HCT116 (cell line): ENCODE results near the gene RPS29. TPM values are rescaled to one million over a fixed set of nuclear protein-coding genes. Genes with fewer than 3 reads are reported as not detected.

Source experiments
- ATAC-seq: fragments of 200-7000 bp; cut with Tn5 transposase; 2 replicates; pipeline ENCODE4 v1.9.1; 2020; ENCODE audit warnings: mild to moderate bottlenecking, moderate library complexity
- BruUV-seq: library from RNA; stranded (reverse); fragments of 400-500 nt; replicated peaks from 2 replicates; lab custom pipeline; 2021; lab: Mats Ljungman, UMichigan
- CTCF ChIA-PET: fragments of 300-600 bp; sonication (Branson Sonifier 250); formaldehyde crosslinking; loops from one replicate; lab custom pipeline; 2021; ENCODE audit warnings: antibody characterized with exemption; lab: Charles Lee
- POLR2A ChIA-PET: fragments of 300-600, 350-600 bp; sonication (Branson Sonifier 250); formaldehyde crosslinking; loops from one replicate; lab custom pipeline; 2021; ENCODE audit warnings: antibody characterized with exemption; lab: Charles Lee
- RAD21 ChIA-PET, 2 experiments: fragments of 300-600 bp; sonication (Branson Sonifier 250); formaldehyde crosslinking; loops; one replicate each; lab custom pipeline; 2023; ENCODE audit warnings: low total read pairs in 2 of 2; ENCODE audit not compliant: uncharacterized antibody in 2 of 2, unreplicated experiment in 2 of 2, low non-redundant PET in 1 of 2; lab: Charles Lee
- DNase-seq: peaks from one replicate; pipeline ENCODE4 v3.0.0-alpha.2; 2010; ENCODE audit warnings: low read depth, low spot score
- H2AFZ ChIP-seq: fragments of 200-600 bp; shearing (Covaris generic), sonication (generic); 2 replicates; pipeline ENCODE4 v1.6.1; 2017; ENCODE audit warnings: low read depth, mixed run types, mixed read lengths, antibody characterized with exemption, low read length; ENCODE audit not compliant: poor library complexity, severe bottlenecking
- H3K27ac ChIP-seq: 2 replicates; pipeline ENCODE4 v1.5.1; 2012; ENCODE audit warnings: low read depth, low read length
- H3K27me3 ChIP-seq: fragments of 200-600 bp; sonication (generic); 2 replicates; pipeline ENCODE4 v1.6.1; 2016; ENCODE audit warnings: mixed run types, low read length, mixed read lengths; ENCODE audit not compliant: insufficient read depth
- H3K36me3 ChIP-seq, 2 experiments: fragments of 200-500 bp in 1 of 2; fragments of 200-600 bp in 1 of 2; sonication (Bioruptor generic) in 1 of 2; sonication (generic) in 1 of 2; 2 replicates each; pipeline versions ENCODE4 v1.5.1 to v1.6.1; 2014 to 2016; ENCODE audit warnings: low read length in 2 of 2, inconsistent platforms in 1 of 2, mixed read lengths in 1 of 2, mixed run types in 1 of 2; ENCODE audit not compliant: insufficient read depth in 2 of 2, control insufficient read depth in 1 of 2
- H3K4me1 ChIP-seq, 2 experiments: fragments of 200-600 bp in 1 of 2; sonication (generic) in 1 of 2; 2 replicates each; pipeline versions ENCODE4 v1.5.1 to v1.6.1; 2012 to 2017; ENCODE audit warnings: low read length in 2 of 2, inconsistent platforms in 1 of 2, mild to moderate bottlenecking in 1 of 2, mixed read lengths in 1 of 2, mixed run types in 1 of 2, moderate library complexity in 1 of 2; ENCODE audit not compliant: insufficient read depth in 2 of 2, control insufficient read depth in 1 of 2
- H3K4me2 ChIP-seq: fragments of 200-600 bp; sonication (generic); 2 replicates; pipeline ENCODE4 v1.6.1; 2017; ENCODE audit warnings: mixed run types, low read length, mixed read lengths
- H3K4me3 ChIP-seq, 2 experiments: fragments of 200-600 bp in 1 of 2; sonication (generic) in 1 of 2; replicated peaks in 1 of 2; 2 replicates each; pipeline ENCODE4 v1.5.1; 2011 to 2016; ENCODE audit warnings: low read length in 2 of 2, control low read depth in 1 of 2, low read depth in 1 of 2, mild to moderate bottlenecking in 1 of 2, mixed read lengths in 1 of 2, mixed run types in 1 of 2
- H3K79me2 ChIP-seq: fragments of 200-600 bp; sonication (generic); 2 replicates; pipeline ENCODE4 v1.6.1; 2017; ENCODE audit warnings: mild to moderate bottlenecking, mixed run types, low read length, moderate library complexity, mixed read lengths; ENCODE audit not compliant: insufficient read depth
- H3K9ac ChIP-seq: fragments of 200-600 bp; sonication (generic); 2 replicates; pipeline ENCODE4 v1.6.1; 2016; ENCODE audit warnings: low read length, mixed read lengths
- H3K9me2 ChIP-seq: fragments of 200-600 bp; sonication (generic), shearing (Covaris generic); 2 replicates; pipeline ENCODE4 v1.6.1; 2017; ENCODE audit warnings: mixed run types, mild to moderate bottlenecking, moderate library complexity; ENCODE audit not compliant: insufficient read depth
- H3K9me3 ChIP-seq, 2 experiments: fragments of 200-500 bp in 1 of 2; fragments of 200-600 bp in 1 of 2; sonication (Bioruptor generic) in 1 of 2; sonication (generic) in 1 of 2; 2 replicates each; pipeline ENCODE4 v1.6.1; 2014 to 2017; ENCODE audit warnings: low read length in 2 of 2, mixed read lengths in 2 of 2, inconsistent platforms in 1 of 2, low read depth in 1 of 2, mild to moderate bottlenecking in 1 of 2, mixed run types in 1 of 2, moderate library complexity in 1 of 2; ENCODE audit not compliant: control insufficient read depth in 1 of 2, insufficient read depth in 1 of 2
- H4K20me1 ChIP-seq: fragments of 200-600 bp; sonication (generic), shearing (Covaris generic); 2 replicates; pipeline ENCODE4 v1.6.1; 2017; ENCODE audit warnings: mixed run types, mild to moderate bottlenecking, moderate library complexity; ENCODE audit not compliant: insufficient read depth
- ATF3 ChIP-seq: IDR thresholded peaks from 2 replicates; pipeline ENCODE4 v1.6.1; 2012
- CBX3 ChIP-seq: IDR thresholded peaks from 2 replicates; pipeline ENCODE4 v1.6.1; 2012; ENCODE audit warnings: low read depth
- CEBPB ChIP-seq: IDR thresholded peaks from 2 replicates; pipeline ENCODE4 v1.6.1; 2012; ENCODE audit warnings: low read depth
- CTCF ChIP-seq, 3 experiments: fragments of 200-600 bp in 1 of 3; sonication (generic) in 1 of 3; IDR thresholded peaks in 2 of 3; conservative IDR thresholded peaks in 1 of 3; 2 replicates each; pipeline ENCODE4 v1.5.1; 2012 to 2017; ENCODE audit warnings: low read depth in 2 of 3, low read length in 2 of 3, antibody characterized with exemption in 1 of 3, borderline replicate concordance in 1 of 3, control low read depth in 1 of 3, mild to moderate bottlenecking in 1 of 3, mixed read lengths in 1 of 3, mixed run types in 1 of 3, moderate library complexity in 1 of 3; ENCODE audit not compliant: insufficient read depth in 1 of 3
- EGR1 ChIP-seq: IDR thresholded peaks from 2 replicates; pipeline ENCODE4 v1.6.1; 2012; ENCODE audit warnings: low read depth
- EZH2 ChIP-seq: fragments of 200-600 bp; sonication (generic); IDR thresholded peaks from 2 replicates; pipeline ENCODE4 v1.6.1; 2017; ENCODE audit warnings: antibody characterized with exemption, mixed run types
- MAX ChIP-seq: IDR thresholded peaks from 2 replicates; pipeline ENCODE4 v1.6.1; 2012
- POLR2A ChIP-seq: IDR thresholded peaks from 2 replicates; pipeline ENCODE4 v1.7.0; 2011; ENCODE audit warnings: borderline replicate concordance; ENCODE audit not compliant: insufficient read depth, insufficient read length; ENCODE audit errors: extremely low read depth
- POLR2AphosphoS5 ChIP-seq: IDR thresholded peaks from 2 replicates; pipeline ENCODE4 v1.6.1; 2011; ENCODE audit warnings: mild to moderate bottlenecking, low read depth, low read length, moderate library complexity
- RAD21 ChIP-seq: IDR thresholded peaks from 2 replicates; pipeline ENCODE4 v1.6.1; 2012; ENCODE audit warnings: low read depth, mild to moderate bottlenecking
- REST ChIP-seq: IDR thresholded peaks from 2 replicates; pipeline ENCODE4 v1.6.1; 2012; ENCODE audit warnings: low read depth
- SIN3A ChIP-seq: IDR thresholded peaks from 2 replicates; pipeline ENCODE4 v1.6.1; 2012; ENCODE audit warnings: low read depth
- SP1 ChIP-seq: IDR thresholded peaks from 2 replicates; pipeline ENCODE4 v1.6.1; 2012; ENCODE audit warnings: low read depth
- SRF ChIP-seq: IDR thresholded peaks from 2 replicates; pipeline ENCODE4 v1.6.1; 2012; ENCODE audit warnings: low read depth
- TCF7L2 ChIP-seq: IDR thresholded peaks from 2 replicates; pipeline ENCODE4 v1.7.0; 2011; ENCODE audit warnings: borderline replicate concordance, inconsistent platforms; ENCODE audit not compliant: insufficient read depth, insufficient read length; ENCODE audit errors: extremely low read depth
- YY1 ChIP-seq: IDR thresholded peaks from 2 replicates; pipeline ENCODE4 v1.6.1; 2011; ENCODE audit warnings: low read length, low read depth, moderate library complexity, mild to moderate bottlenecking; ENCODE audit not compliant: insufficient replicate concordance; ENCODE audit errors: extremely low read depth
- ZFX ChIP-seq: fragments of 450-650 bp; IDR thresholded peaks from 2 replicates; pipeline ENCODE4 v1.6.1; 2017
- ZNF274 ChIP-seq: fragments of 200-500 bp; sonication (Bioruptor generic); IDR thresholded peaks from 2 replicates; pipeline ENCODE4 v1.6.1; 2014; ENCODE audit warnings: mild to moderate bottlenecking, low read depth, low read length, inconsistent platforms
- intact Hi-C: fragments of 100-400 bp; cut with micrococcal nuclease; formaldehyde crosslinking; loops from 2 replicates; pipeline ENCODE4 v1.10.0; 2022
- total RNA-seq: library from RNA; stranded (reverse); gene quantifications from one replicate; pipeline ENCODE4 v1.2.1, GENCODE V29; 2021; ENCODE audit not compliant: unreplicated experiment

The RPS29 gene
- total RNA-seq, 1 experiment from 2014 or later = 1,825 TPM

- ChIA-PET POLR2A (interaction anchor here (0.6 to 1.6 kb wide), 5 partner anchors 9 to 22 kb away, joined by 4 to 12 read pairs (median 6); partner anchors contain the start of genes MGAT2, RPL36AL and RPS29), CTCF (interaction anchor here (0.7 to 2.2 kb wide), 3 partner anchors 12 to 35 kb away, joined by 3 to 9 read pairs (median 3); partner anchors contain the start of gene RPS29), RAD21 (no interaction called here)
- ATAC-seq (peak; percentile 75), DNase-seq (peak; percentile 69)
- H3K9ac ChIP-seq = peak within 1 kb of the TSS; percentile 100
- BruUV-seq = no TSS peak
- intact Hi-C loops = no loop called here
- H3K36me3 ChIP-seq = peaks cover 0 to 4% of the 10 kb centered on the region in 2 experiments; a peak in 1 of 4 replicates
- peaks cover 26 to 47% of the 10 kb centered on the region in 2 experiments for H3K4me1 ChIP-seq
- 0 out of 2 replicates have a peak, but pooled peaks have one; percentile 30 for TF ChIP-seq CBX3
- TF ChIP-seq CEBPB = no peak
- TF ChIP-seq SRF = no peak
- TF ChIP-seq TCF7L2 = peak; percentile 45
- 0 out of 2 replicates have a peak, but pooled peaks have one; percentile 11 for TF ChIP-seq SP1
- peak; percentile 78; the same call in 1 of the 2 replicates for TF ChIP-seq SIN3A
- no peak for TF ChIP-seq RAD21
- TF ChIP-seq YY1 = peak; percentile 89
- TF ChIP-seq ZFX = peak; percentile 36; the same call in 1 of the 2 replicates
- no peak for TF ChIP-seq ZNF274
- peak; percentile 72; the same call in 1 of the 2 replicates for TF ChIP-seq POLR2AphosphoS5
- TF ChIP-seq REST = no peak
- TF ChIP-seq POLR2A = peak; percentile 62
- no peak for TF ChIP-seq CTCF (IDR thresholded peaks at IDR 0.05 in 2 of 3, conservative IDR thresholded peaks at IDR 0.05 in 1 of 3; ENCODE audit: borderline replicate concordance in 1 of 3, insufficient read depth in 1 of 3, low read depth in 2 of 3, low read length in 2 of 3)
- TF ChIP-seq EZH2 = no peak
- TF ChIP-seq MAX = peak; percentile 83
- no peak for TF ChIP-seq ATF3
- TF ChIP-seq EGR1 = no peak
- peaks cover 56% of the 10 kb centered on the region for H3K79me2 ChIP-seq
- peak within 1 kb of the TSS; percentile 99 for H3K27ac ChIP-seq
- no peaks in the 10 kb centered on the region for H4K20me1 ChIP-seq
- H3K27me3 ChIP-seq = no peaks in the 10 kb centered on the region
- peak within 1 kb of the TSS; percentile 94 to 99 for H3K4me3 ChIP-seq
- H3K4me2 ChIP-seq = peak within 1 kb of the TSS; percentile 95
- no peaks in the 10 kb centered on the region for H3K9me3 ChIP-seq
- H3K9me2 ChIP-seq = no peaks in the 10 kb centered on the region
- peak within 1 kb of the TSS; percentile 22 for H2AFZ ChIP-seq
Observed at GRCh38 chr14:49598485-49599300, 12.5 kb upstream of the RPS29 start, which contains the start of gene LRR1. LRR1 (plus strand) TSS chr14:49598940; CDS start chr14:49599021, 81 bp downstream.
